IPS-18a (cell line): ENCODE data around the gene C15orf61.

Experiments
- H3K27ac ChIP-seq: one replicate; pipeline ENCODE4 v1.5.1; 2013; ENCODE audit warnings: low read length
- H3K27me3 ChIP-seq: one replicate; pipeline ENCODE4 v1.6.1; 2013; ENCODE audit warnings: mild to moderate bottlenecking, low read length; ENCODE audit not compliant: control insufficient read depth, insufficient read depth
- H3K36me3 ChIP-seq: one replicate; pipeline ENCODE4 v1.6.1; 2013; ENCODE audit warnings: low read depth, low read length; ENCODE audit not compliant: control insufficient read depth
- H3K4me1 ChIP-seq: one replicate; pipeline ENCODE4 v1.6.1; 2013; ENCODE audit warnings: low read depth, low read length; ENCODE audit not compliant: control insufficient read depth
- H3K4me3 ChIP-seq: one replicate; pipeline ENCODE4 v1.5.1; 2013; ENCODE audit warnings: low read length
- H3K9ac ChIP-seq: one replicate; pipeline ENCODE4 v1.6.1; 2013; ENCODE audit warnings: mild to moderate bottlenecking, low read length, moderate library complexity
- H3K9me3 ChIP-seq: one replicate; pipeline ENCODE4 v1.6.1; 2013; ENCODE audit warnings: low read depth, low read length; ENCODE audit not compliant: control insufficient read depth

Gene C15orf61

GRCh38 chr15:67520321-67521028 lies 456 bp upstream of the C15orf61 start:
- Histone ChIP-seq H3K27ac (no peak overlapping the region), H3K27me3 (peaks cover 22% of the 10 kb centered on the region), H3K9me3 (no peaks in the 10 kb centered on the region), H3K4me1 (peaks cover 12% of the 10 kb centered on the region), H3K36me3 (no peaks in the 10 kb centered on the region), H3K4me3 (peak overlapping the region; percentile 76), H3K9ac (peak overlapping the region; percentile 42)

DNA sequence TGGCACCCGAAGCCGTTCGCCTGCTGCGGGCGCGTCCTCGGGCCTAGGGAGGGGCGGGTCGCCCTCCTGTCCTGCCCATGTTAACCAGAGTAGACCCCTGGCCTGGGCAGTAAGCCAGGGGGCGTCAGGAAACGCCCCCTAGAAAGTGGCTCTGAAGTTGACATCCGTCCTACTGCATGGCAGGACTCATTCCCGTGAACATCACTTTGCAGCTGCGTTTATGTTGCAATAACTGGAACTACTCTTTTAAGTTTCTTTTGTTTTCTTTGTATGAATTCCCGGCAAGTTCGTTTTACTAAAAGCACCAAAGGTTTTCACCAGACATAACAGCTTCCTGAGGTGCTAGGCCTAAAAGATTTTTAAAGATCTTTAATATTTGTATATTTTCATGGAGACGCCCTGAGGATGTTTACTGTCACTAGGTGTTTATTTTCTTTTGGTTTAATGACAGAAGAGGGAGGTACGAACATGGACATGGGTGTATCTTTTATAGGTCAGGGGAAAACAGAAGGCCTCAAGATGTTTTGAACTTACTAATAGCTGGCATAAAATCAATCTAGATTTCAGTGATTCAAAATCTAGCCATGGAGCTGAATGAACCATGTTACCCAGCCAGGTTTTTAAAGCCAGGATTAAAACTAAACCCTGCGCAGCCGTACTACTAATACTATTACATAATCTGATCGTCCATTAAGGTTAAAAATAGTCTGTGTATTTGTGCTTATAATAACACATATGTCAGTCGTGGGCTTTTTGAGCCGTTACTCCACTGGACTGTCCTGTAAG lies 1.0 kb downstream of the C15orf61 start:
- H3K27me3 ChIP-seq, result peaks cover 22% of the 10 kb centered on the region
- no peak overlapping the region for H3K27ac ChIP-seq
- peak overlapping the region; percentile 76 for H3K4me3 ChIP-seq
- H3K36me3 ChIP-seq, result no peaks in the 10 kb centered on the region
- peaks cover 12% of the 10 kb centered on the region for H3K4me1 ChIP-seq
- peak overlapping the region; percentile 75 for H3K9ac ChIP-seq
- H3K9me3 ChIP-seq, result no peaks in the 10 kb centered on the region

DNA sequence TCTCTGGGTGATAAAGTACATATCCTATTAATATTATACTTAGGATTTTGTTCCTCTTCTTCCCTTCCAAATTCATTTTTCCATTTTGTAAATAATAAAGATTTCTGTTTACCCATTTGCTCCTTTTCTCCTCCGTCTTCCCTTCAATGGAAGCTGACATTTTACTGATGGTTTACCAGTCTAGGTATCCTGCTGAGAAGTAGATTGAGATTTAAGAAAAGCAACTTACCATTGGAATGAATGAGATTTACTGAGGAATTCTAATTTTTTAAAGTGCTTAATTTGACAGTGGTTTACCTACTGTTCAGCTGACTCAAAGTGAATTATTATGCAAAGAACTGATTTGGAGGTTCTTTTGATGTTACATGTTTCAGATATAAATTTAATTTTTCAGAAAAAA lies 2.4 kb downstream of the C15orf61 start:
- no peaks in the 10 kb centered on the region for H3K36me3 ChIP-seq
- H3K4me1 ChIP-seq, result peaks cover 12% of the 10 kb centered on the region
- H3K9ac ChIP-seq, result no peak overlapping the region
- H3K9me3 ChIP-seq, result no peaks in the 10 kb centered on the region
- no peak overlapping the region for H3K4me3 ChIP-seq
- no peak overlapping the region for H3K27ac ChIP-seq
- peaks cover 22% of the 10 kb centered on the region for H3K27me3 ChIP-seq

- H3K9ac ChIP-seq, result no peak overlapping the region
- peaks cover 22% of the 10 kb centered on the region for H3K27me3 ChIP-seq
- H3K4me1 ChIP-seq, result peaks cover 12% of the 10 kb centered on the region
- H3K4me3 ChIP-seq, result no peak overlapping the region
- H3K9me3 ChIP-seq, result no peaks in the 10 kb centered on the region
- no peak overlapping the region for H3K27ac ChIP-seq
- H3K36me3 ChIP-seq, result no peaks in the 10 kb centered on the region
These were observed 3.3 kb downstream of the C15orf61 start for GRCh38 chr15:67524235-67524634.

GRCh38 chr15:67528513-67528912 lies 7.6 kb downstream of the C15orf61 start:
- H3K4me3 ChIP-seq, result no peak overlapping the region
- H3K4me1 ChIP-seq, result peaks cover under 1% of the 10 kb centered on the region
- H3K36me3 ChIP-seq, result no peaks in the 10 kb centered on the region
- H3K27ac ChIP-seq, result no peak overlapping the region
- H3K27me3 ChIP-seq, result no peaks in the 10 kb centered on the region
- no peak overlapping the region for H3K9ac ChIP-seq
- no peaks in the 10 kb centered on the region for H3K9me3 ChIP-seq

DNA sequence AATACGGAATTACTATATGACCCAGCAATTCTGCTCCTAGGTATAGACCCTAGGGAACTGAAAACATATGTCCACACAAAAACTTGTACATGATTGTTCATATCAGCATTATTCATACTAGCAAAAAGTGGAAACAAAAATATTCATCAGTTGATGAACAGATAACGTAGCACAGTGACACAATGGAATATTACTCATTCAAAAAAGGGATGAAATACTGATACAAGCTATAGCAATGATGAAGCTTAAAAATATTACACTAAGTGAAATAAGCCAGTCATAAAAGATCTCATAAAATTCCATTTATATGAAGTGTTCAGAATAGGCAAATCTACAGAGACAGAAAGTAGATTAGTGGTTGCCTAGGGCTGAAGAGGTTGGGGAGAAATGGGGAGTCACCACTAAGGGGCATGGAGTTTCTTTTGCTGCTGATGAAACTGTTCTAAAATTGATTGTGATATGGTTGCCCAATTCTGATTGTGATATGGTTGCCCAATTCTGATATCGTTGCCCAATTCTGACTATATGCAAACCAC lies 10.5 kb downstream of the C15orf61 start:
- no peak overlapping the region for H3K9ac ChIP-seq
- H3K4me1 ChIP-seq, result no peaks in the 10 kb centered on the region
- no peaks in the 10 kb centered on the region for H3K9me3 ChIP-seq
- no peaks in the 10 kb centered on the region for H3K36me3 ChIP-seq
- no peak overlapping the region for H3K27ac ChIP-seq
- no peaks in the 10 kb centered on the region for H3K27me3 ChIP-seq
- no peak overlapping the region for H3K4me3 ChIP-seq

DNA sequence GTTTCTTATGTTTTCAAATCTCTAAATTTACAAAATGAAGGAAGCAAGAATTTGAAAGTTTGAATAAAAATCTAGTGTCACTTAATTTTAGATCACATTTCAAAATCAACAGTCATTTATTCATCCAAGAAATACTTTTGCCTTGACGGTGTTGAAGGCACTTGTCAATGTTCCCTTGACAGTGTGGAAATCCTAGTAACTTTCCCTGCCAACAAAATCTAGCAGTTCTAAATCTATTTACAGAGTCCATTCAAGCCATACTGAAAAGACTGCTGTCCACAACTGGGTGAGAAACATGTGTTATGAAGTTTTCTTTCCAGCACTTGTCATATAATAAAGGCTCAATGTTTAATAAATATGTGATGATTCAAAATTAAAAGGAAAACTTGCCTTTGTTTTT lies 12.9 kb downstream of the C15orf61 start:
- Histone ChIP-seq H3K27ac (no peak overlapping the region), H3K4me3 (no peak overlapping the region), H3K27me3 (no peaks in the 10 kb centered on the region), H3K36me3 (no peaks in the 10 kb centered on the region), H3K9ac (no peak overlapping the region), H3K4me1 (no peaks in the 10 kb centered on the region), H3K9me3 (no peaks in the 10 kb centered on the region)

DNA sequence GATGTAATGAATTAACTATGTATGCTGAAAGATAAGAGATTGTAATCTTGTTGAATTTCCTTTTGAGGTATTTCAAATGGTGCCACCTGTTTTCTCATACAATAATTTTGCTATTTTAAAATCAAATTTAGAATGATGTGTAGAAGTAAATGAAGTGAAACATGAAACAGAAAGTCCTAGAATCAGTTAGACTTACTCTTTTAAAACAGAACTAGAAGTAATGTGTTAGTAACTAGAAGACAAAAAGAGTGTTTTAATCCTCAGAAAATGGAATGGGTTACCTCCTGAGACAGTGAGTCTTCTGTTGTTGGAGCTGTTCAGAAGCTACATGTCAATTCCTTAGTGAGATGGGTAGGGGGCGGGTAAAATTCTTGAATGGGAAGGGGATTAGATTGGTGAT lies 13.4 kb downstream of the C15orf61 start:
- H3K27ac ChIP-seq, result no peak overlapping the region
- no peak overlapping the region for H3K4me3 ChIP-seq
- no peaks in the 10 kb centered on the region for H3K4me1 ChIP-seq
- no peaks in the 10 kb centered on the region for H3K27me3 ChIP-seq
- H3K36me3 ChIP-seq, result no peaks in the 10 kb centered on the region
- no peak overlapping the region for H3K9ac ChIP-seq
- no peaks in the 10 kb centered on the region for H3K9me3 ChIP-seq

DNA sequence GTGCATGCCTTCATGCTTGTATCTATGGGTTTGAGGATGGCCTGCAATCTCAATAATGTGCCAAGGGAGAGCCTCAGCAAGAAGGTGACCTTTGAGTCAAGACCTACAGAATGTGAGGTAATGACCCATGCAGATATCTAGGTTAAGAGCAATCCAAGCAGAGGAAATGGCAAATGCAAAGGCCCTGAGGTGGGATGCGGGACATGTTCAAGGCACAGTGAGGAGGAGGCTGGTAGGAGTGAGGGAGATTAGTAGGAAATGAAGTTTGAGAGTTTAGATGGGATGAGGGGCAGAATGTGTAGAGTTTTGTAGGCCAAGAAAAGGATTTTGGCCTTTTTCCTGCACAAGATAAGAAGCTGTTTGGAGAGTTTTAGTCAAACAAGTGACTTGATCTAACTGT lies 16.8 kb downstream of the C15orf61 start:
- no peak overlapping the region for H3K9ac ChIP-seq
- H3K27me3 ChIP-seq, result peaks cover 4% of the 10 kb centered on the region
- H3K9me3 ChIP-seq, result no peaks in the 10 kb centered on the region
- H3K36me3 ChIP-seq, result no peaks in the 10 kb centered on the region
- H3K27ac ChIP-seq, result no peak overlapping the region
- no peak overlapping the region for H3K4me3 ChIP-seq
- peaks cover 4% of the 10 kb centered on the region for H3K4me1 ChIP-seq

GRCh38 chr15:67542420-67543347 lies 21.8 kb downstream of the C15orf61 start, which contains the start of gene MAP2K5:
Gene MAP2K5, plus strand, starts transcription at chr15:67542703. Its CDS starts 633 bp downstream, at chr15:67543336.
- H3K4me3 ChIP-seq, result peak within 1 kb of the TSS; percentile 89
- no peaks in the 10 kb centered on the region for H3K9me3 ChIP-seq
- H3K27me3 ChIP-seq, result peaks cover 4% of the 10 kb centered on the region
- peaks cover 4% of the 10 kb centered on the region for H3K4me1 ChIP-seq
- H3K36me3 ChIP-seq, result no peaks in the 10 kb centered on the region
- H3K9ac ChIP-seq, result peak within 1 kb of the TSS; percentile 66
- H3K27ac ChIP-seq, result no peak within 1 kb of the TSS

DNA sequence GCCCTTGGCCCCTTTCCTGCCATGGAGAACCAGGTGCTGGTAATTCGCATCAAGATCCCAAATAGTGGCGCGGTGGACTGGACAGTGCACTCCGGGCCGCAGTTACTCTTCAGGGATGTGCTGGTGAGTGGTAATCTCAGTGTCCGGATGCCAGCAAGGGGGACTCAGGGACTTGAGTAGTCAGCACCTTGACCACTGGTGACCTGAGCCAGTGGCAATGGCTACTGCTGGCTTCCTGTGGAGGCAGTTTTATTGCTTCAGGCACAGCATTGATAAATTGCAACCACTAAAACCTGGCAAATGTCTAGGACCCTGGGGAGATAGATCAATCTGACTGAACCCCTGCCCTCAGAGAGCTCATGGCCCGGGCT lies 22.4 kb downstream of the C15orf61 start:
- Histone ChIP-seq H3K9ac (no peak overlapping the region), H3K4me1 (peaks cover 11% of the 10 kb centered on the region), H3K27ac (no peak overlapping the region), H3K9me3 (no peaks in the 10 kb centered on the region), H3K36me3 (no peaks in the 10 kb centered on the region), H3K27me3 (peaks cover 4% of the 10 kb centered on the region), H3K4me3 (peak overlapping the region; percentile 89)
